Kasumi-1 (cell line): ENCODE results near the gene DDX17.

Experiments used
- DNase-seq, 2 experiments: peaks; one replicate each; lab custom pipeline; 2025; lab: John Stamatoyannopoulos, UW

The DDX17 gene

DNA sequence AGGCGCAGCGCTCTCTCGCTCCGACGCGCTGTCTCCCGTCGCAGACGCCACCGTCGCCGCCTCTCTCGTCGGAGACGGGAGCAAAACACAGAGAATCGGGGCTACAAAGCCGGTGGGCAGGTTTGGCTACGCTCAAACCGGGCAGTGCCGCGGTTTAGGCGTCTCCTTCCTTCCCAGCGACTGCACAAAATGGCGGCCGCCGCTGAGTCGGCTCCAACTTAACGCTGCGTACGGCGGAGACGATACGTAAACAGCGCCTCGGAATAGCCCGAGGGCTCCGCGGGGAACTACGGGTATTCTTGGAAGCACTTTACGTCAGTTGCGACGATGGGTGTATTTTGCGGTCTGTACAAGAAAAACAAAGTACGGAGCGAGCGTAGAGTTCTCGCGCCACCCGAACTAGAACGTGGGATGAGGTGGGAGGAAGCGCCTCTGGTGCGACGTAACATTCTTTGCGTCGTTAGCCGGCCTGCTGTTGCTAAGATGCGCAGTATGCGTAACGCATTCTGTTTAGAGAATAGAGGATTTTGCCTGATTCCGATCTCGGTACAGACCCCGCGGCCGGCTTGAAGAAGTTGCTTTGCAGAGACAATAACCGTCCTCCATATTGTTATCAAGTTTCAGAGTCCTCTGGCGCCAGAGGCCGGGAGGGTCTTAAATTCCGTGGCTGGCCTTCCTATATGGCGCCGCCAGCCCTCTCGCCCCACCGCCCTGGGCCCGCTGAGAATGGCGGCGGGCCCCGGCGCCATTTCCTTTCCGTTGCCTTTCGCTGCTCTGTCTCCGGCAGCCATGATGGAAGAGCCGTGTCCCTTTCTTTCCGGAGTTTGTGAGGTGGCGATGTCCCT lies at the start of gene DDX17:
Gene DDX17, minus strand, starts transcription at position 194 of the 845 bp plus-strand sequence.
- DNase-seq = peak; percentile 95 to 98

DNA sequence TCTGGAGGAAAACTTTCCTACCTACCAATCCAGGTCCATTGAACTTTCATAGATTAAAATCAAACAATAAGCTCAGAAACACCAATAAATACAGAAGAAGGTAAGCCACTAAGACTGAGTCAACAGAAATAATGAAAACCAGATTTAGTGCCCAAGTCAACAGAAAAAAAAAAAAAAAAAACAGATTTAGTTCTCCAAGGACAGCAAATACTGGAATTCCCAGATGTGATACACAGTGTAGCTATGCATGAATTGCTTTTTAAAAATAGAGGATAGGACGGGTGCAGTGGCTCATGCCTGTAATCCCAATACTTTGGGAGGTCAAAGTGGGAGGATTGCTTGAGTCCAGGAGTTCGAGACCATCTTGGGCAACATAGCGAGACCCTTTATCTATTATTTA lies 48.2 kb upstream of the DDX17 start:
- no peak for DNase-seq

DNA sequence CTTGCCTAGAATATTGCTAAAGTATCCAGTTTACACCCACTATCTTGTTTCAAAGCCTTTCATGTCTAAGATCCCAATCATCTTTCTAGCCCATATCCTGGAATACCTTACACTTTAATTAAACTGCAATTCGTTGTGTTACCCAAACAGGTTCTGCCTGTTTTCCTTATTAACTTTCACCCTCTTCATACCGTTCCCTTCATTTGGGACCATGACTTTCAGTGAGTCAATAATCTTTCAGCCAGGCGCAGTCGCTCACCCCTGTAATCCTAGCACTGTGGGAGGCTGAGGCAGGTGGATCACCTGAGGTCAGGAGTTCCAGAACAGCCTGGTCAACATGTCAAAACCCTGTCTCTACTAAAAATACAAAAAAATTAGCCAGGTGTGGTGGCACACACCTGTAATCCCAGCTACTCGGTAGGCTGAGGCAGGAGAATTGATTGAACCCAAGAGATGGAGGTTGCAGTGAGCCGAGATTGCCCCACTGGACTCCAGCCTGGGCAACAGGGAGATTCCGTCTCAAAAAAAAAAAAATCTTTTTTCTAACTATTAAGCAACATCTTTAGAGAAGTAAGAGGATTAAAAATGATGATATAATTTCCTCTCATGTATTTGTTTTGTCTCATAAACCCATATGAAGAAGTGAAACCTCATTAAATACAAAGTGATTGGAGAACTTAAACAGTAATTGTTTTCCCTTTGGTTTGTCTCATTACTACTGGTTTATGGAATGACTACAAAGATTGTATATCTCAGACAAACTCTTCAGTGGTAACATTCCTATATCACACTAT lies 43.2 kb upstream of the DDX17 start:
- DNase-seq = no peak

DNA sequence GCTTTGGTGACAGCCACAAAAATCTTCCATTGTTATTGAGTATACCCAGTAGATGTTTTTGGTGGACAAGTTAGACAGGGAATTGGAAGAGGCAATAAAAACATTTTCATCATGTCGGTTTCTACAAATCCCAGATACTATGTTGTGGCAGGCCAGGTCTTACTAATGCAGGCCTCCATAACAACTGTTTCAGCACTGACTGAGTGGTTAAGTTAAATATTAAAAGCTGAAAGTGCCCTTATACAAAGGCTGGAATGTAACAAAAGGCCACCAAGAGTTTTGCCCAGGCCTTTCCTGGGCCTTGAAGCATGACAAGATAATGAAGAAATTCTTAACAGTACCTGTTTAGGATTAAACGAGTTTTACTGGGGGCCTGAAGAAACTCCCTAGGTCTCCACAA lies 34.6 kb upstream of the DDX17 start:
- no peak for DNase-seq

DNA sequence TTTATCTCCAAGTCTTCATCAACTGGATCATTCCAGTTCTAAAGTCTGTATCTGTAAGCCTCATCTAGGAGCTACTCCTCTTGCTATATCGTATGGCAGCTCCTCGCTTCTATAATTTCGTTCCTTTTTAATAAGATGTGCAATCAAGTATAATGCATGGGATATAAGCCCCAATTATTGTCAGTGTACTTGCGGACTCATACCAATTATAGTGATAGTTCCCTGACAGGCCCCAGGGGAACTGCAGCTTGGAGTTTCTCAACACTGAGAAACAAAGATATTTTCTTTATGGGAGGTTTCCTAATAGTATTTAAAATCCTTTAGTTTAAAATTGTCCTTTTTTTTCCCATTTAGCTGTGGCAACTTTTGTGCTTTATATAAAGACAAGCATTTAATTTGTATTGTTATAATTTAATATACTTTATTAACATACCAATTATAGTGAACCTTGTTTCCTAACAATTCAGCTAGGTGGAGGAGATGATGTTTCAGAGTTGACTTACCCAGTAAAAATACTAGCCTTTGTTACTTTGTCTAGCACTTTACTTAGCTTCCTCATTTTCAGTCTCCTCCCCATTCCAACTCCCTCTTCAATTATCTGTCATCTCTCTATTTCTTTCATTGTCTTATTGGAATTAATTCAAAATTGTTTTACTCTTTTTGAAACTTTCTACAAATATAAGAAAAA lies 25.3 kb upstream of the DDX17 start:
- DNase-seq = peak; percentile 82 to 91

DNA sequence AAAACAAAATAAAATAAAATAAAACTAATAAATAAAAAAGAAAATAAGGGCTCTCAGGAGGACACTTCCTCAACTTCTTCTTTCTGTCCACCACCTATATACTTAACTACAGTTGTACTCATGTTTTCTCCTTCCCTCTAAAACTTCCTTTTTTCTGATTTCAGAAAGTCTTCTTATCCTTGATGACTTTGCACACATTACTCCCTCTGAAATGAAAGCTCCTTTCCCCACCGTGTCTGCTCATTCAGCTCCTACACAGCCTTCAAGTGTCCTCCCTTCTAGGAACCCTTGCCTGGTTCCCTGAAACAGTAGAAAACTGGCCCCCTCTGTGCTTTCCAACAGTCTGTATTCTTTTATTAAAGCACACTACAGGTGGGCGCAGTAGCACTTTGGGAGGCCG lies 18.3 kb upstream of the DDX17 start:
- DNase-seq = peak; percentile 23 to 50

DNA sequence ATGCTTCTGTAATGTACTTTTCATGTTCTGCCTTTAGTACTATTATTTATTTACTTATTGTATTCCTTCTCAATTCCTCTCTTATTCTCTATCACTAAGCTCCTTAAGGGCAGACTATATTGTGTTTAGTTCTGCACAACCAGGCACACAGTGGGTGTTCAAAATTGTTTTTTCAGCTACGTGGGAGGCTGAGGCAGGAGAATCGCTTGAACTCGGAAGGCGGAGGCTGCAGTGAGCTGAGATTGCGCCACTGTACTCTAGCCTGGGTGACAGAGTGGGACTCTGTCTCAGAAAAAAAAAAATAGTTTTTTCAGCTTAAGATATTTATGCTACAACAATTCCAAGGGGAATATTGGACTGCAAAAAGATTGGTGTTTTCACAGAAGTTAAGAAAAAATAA lies 17.4 kb upstream of the DDX17 start:
- DNase-seq = no peak

DNA sequence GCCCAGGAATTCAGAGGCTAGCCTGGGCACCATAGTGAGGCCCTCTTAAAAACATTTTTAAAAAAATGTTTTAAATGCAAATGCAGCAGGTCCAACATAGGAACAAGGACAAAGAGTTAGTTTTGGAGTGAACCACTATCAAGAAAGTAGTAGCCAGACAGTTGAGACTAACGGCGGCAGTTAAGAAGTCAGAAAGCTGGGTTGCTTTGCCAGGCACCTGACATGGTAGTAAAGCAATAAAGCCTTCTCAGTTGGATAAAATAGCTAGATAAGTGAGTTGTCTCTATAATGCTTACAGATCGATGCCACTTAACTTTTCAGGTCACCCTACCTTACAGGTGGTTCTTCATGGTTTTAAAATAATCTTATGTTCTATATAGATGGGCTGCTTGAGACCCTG lies 16.9 kb upstream of the DDX17 start:
- DNase-seq = no peak

DNA sequence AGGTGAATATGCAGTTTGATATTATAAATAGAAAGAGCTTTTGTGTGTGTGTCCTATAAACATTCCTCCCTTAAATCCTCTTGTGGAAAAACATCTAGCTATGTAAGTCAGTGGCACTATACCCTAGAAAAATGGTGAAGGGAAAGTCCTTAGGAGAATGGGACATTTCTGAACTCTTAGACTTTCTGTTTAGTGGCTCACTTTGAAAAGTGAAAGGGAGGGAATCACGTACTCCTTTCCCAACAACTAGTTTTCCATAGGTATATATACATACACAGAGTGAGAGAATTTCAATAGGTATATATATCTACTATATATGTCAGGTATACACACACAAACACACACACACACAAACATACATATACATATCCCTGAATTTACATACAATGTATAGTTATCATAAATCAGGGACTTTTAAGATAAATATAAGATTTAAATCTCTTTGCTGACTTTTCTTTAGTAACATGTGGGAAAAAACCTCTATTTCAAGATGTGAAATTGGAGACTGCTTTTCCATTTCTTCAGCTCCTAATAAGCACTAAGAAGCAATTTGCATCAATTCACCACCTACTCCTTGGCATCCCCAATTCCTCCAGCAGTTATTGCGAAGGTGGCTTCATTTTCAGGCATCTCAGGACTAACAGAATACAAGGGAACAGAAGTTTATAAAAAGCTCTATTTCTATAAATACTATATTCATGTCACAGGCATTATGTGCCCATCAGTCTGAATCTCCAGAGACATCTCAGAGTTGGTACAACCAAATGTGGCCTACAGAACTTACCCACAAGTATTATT lies 13.5 kb upstream of the DDX17 start:
- no peak for DNase-seq

DNA sequence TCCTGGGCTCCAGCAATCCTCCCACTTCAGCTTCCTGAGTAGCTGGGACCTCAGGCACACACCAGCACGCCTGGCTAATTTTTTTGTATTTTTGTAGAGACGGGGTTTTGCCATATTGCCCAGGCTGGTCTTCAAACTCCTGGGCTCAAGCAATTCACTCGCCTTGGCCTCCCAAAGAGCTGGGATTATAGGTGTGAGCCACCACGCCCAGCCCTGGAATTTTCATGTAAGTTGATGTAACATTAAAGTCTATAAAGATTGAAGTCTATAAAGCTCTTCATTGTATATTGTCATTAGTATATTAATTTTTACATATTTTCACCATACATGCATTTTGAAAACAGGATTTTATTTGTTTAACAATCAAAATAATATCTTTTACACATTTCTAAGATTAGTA lies 12.5 kb upstream of the DDX17 start:
- no peak for DNase-seq

DNA sequence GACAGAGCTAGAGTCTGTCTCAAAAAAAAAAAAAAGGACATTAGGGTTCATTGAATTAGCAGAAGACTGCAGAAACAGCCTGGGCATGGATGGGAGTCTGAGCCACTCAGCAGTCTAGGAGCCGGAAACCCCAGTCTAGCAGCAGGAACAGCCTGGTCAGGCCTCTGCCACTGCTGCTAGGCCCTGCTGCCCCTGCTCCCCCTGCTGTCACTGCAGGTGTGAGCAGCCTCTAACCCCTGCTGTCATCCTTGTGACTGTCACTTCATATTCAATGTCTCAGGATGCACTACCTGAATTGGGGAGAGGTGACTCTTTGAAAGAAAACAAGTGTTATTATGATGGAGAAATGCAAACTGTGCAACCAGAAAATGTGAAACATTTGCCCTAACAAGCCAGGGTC lies 7.0 kb upstream of the DDX17 start:
- DNase-seq = peak; percentile 69 to 71

DNA sequence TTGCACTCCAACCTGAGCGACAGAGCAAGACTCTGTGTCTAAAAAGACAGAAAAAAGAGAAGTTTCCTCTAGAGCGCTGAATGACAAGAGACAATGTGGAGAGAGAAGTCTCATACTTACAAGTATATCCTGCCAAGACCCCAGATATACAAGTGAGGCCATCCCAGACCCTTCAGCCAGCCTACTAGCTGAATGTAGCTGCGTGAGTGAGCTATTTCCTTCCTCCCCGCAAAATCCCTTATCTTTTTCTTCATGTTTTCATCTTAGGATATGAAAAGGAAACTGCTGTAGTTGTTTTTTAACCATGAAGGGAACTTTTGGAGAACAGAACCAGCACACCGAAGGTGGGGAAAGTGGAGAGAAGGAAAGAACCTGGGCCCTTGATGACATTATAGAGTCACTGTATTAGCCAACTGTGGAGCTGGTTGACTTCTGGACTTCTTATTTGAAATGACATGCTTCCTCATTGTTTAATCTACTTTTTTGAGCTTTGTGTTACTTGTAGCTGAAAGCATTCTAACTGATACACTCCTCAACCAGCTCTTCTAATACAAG lies 4.4 kb upstream of the DDX17 start:
- DNase-seq = peak in 1 of 2 experiments; percentile 23

DNA sequence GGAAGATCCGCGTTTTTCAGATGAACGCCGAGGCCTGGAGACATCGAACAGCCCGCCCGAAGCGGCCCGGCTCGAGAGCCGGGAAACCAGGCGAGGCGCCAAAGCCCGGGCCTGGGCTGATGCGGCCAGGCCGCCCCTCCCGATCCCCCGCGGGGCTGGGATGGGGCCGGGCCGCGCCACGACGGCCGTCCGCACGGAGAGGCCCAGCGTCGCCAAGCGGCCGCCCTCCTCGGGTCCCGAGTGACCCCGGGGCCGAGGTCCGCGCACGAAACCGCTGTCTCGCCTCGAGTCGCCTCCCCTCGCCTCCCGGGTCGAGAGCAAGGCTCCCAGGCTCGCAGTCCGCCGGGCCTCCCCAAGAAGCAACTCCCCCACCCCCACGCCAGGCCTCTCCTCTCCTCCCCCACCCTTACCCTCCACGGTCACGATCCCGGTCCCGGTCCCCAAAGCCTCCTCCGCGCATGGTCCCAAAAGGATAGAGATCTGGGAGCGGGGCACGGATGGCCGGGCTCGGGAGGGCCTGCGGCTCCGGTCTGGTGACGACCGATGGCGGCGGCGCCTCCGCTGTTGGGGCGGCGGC lies 482 bp downstream of the DDX17 start:
- no peak for DNase-seq

DNA sequence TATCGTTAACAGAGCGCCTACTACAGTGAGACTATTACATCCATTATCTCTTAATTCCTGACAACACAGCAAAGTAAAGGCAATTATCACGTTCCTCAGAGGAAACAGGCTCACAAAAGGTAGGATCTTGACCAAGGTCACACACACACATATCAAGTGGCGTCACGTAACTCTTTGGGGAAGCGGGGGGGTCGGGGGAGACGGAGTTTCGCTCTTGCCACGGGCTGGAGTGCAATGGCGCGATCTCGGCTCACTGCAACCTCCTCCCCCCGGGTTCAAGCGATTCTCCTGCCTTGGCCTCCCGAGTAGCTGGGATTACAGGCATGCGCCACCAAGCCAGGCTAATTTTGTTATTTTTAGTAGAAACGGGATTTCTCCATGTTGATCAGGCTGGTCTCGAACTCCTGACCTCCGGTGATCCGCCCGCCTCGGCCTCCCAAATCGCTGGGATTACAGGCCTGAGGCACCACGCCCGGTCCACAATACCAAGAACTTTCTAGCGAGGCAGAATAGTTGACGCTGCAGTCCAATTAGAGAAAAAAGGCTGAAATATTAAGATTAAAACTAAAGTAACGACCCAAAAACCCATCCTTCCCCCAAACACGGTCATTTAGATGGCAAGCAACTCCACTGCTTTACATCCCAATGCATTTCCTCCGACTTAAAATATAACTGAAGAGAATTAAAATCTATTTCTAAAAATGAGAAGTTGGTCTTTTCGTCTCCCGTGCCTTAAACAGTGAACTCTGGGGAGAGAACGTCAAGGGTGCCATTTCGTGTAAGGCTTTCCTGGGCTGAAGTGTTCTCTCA lies 1.2 kb downstream of the DDX17 start:
- DNase-seq = peak; percentile 18 to 24

DNA sequence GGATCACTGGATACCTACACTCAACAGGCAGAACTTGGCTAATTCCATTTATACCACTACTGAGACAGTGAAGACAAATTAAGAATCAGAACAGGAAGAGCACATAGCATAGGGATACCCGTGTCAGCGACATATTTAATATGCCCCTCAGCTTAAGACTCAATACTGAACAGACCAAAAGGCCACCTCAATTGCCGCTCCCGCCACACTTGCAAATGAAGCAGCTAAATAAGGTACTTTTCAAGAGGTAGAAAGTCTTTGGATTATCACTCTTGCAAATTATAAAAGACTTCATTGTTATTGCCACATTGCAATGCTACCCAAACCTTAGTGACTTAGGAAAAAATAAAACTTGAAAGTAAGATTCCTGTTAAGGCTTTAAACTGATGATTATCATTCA lies 3.1 kb downstream of the DDX17 start:
- DNase-seq = no peak

DNA sequence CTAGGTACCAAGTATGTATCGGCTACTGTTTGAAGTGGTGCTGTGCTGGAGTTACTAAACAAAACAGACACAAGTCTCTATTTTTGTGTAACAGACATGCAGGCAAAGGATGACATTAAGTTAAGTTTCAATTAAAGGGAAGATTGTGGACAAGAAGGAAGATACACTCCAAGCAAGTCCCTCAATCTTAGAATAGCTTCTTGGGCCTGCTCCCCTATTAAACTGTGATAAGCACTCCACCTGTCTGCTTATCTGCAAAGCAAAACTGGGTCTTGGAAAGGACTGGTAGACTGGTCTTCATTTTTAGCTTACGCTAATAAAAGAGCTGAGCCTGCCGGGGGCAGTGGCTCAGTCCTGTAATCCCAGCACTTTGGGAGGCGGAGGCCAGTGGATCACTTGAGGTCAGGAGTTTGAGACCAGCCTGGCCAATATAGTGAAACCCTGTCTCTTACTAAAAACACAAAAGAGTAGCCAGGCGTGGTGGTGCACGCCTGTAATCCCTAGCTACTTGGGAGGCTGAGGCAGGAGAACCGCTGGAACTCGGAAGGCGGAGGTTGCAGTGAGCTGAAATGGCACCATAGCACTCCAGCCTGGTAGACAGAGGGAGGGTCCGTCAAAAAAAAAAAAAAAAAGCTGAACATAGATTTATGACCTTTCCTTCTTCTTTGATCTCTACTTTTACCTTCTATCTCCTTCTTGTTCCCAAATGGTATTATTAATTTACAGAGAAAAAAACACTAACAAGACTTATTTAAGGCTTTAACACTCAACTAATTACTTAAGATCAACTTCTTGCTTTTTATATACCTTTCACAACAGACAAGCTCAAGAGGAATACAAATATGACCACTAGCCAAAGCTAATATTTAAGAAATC lies 4.1 kb downstream of the DDX17 start:
- no peak for DNase-seq

DNA sequence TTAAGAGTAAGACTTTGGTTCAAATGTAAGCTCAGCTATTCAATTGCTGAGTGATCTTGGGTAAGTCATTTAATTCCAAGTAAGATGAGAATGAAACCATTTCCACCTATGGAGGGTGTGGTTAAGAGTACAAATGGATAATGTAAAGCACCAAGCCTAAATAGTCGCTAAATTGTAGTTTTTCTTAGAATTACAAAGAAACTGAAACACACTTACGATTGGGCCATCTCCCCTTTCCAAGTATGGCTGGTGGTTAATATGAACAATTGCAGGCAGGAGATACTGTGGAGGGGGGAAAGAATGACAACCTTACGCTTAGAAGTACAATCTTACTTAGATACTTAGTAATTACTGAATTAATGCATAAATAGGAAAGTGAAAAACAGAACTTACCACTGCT lies 8.2 kb downstream of the DDX17 start:
- no peak for DNase-seq

DNA sequence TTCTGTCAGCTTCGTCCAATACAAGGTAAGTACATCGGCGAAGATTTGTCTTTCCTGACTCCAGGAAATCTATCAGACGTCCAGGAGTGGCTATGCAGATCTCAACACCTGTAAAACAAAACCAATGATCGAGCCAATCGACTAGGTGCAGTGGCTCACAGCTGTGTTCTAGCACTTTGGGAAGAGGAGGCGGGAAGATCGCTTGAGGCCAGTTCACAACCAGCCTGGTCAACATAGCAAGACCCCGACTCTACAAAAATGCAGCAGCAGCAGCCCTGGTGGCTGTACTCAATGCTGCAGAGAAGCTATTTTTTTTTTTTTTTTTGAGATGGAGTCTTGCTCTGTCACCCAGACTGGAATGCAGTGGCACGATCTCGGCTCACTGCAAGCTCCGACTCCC lies 11.2 kb downstream of the DDX17 start:
- DNase-seq = no peak

DNA sequence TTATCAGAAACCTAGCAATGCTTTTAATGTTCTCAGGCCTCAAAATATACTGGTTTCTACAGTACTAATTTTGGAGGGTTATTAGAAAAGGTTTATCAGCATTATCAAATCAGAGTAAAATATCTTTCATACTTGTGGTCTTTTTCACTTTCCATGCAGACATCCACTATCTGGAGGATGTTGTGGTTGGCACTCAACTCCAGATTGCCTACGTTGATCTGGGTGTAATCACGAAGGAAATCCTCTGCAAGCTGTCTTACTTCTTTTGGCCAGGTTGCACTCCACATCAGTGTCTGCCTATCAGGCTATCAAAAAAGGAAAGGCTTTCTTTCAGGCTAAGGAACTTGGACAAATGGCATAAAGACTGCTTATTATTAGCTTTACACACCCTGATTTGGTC lies 11.6 kb downstream of the DDX17 start:
- no peak for DNase-seq
